ENCODE data around the gene NUDT16L1.

NUDT16L1 gene

GRCh38 chr16:4693296-4693955 lies at the start of gene NUDT16L1:
NUDT16L1 (plus strand) TSS chr16:4693562; CDS start chr16:4693727, 165 bp downstream.
- DNase-seq (ENCODE audit: low read depth): peak; percentile 95

DNA sequence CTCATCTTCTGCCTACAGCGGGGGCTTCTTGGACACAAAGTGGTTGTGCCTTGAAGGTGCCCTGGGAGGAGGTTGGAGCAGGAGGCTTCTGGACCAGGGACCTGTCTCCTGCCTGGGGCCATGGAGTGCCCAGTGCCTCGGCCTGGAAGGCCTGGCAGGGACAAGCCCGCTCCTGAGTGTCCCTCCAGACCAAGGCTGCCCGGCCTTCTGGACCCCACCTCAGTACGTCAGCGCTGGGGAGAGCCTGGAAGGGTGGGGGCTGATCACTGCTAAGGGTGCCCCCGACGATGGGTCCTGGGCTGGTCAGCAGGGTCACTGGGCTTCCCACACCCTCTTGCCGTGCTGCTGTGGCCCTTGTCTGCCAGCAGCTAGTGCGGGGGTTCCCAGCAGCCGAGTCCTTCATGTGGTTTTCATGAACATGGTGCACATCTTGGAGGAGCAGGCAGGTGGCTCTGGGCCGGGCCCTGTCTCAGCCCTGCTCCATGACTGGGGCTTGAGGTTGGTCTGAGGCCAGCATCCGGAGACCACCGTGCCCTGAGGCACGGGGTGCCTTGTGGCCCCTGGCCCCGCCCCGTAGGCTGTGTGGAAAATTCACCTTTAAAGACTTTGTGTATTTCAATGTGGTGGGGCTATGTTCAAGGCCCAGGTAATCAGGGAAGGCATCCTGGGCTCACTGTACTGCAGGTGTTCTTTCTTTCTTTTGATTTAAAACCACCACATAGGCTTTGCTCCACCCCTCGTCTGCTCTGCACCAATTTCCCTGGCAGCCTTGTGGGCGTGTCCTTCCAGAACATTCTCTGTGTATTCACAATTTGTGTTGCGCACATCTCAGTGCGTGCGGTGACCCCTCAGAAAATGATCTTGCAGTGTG lies 46.4 kb upstream of the NUDT16L1 start:
- no peak for DNase-seq (ENCODE audit: low read depth)

DNA sequence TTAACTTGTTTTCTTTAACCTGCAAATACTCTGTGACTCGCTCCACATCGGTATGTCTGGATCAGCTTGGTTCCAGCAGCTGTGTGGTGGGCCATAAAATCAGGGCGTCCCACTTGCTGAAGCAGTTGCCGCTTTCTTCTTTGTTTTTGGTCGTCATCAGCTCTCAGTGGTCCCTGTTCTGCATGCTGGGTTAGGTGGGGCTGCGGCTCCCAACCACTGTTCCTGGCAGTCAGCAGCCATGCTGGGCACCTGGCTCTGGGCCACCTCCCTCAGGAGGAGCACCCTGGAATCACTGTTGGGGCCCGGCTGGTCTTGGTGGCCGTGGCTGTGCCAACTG lies 45.8 kb upstream of the NUDT16L1 start:
- DNase-seq (ENCODE audit: low read depth): no peak

DNA sequence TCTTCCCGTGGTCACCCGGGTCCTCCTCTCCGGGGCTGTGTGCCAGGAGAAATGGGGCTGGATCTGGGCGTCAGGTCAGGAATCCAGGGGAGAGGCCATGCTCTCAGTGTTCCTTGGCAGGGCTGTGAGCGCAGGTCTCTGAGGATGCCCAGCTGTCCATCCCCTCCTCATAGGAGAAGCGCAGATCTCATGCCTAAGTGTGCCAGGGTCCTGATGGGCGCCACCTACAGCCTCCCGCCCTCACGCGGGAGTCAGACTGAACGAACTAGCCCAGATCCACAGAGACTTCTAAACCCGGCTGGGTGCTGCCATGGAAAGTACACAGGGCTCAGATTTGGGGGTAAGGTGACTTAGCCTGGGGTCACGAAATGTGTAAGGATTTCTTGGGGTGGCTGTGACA lies 44.4 kb upstream of the NUDT16L1 start:
- no peak for DNase-seq (ENCODE audit: low read depth)

- no peak for DNase-seq (ENCODE audit: low read depth)
Observed at GRCh38 chr16:4649744-4650442, 43.5 kb upstream of the NUDT16L1 start.

DNA sequence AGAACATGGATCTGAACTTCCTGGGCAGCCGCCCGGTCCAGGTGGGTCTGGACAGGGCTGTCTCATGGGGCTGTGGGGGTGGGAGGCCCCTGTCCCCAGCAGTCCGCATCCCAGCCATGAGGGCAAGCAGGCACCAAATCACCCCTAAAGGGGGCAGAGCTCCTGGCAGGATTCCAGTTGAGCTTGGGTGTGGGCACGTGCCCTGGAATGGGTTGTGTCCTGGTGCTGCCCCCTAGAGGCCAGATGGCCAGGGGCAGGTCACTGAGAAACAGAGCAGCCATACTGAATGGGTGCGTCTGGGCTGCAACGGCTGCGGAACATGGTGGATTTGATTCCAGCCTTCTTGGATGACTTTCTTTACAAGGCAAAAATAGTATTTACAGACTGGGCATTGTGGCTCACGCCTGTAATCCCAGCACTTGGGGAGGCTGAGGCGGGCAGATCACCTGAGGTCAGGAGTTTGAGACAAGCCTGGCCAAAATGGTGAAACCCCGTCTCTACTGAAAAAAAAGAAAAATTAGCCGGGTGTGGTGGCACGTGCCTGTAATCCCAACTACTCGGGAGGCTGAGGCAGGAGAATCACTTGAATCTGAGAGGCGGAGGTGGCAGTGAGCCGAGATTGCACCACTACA lies 42.8 kb upstream of the NUDT16L1 start:
- DNase-seq (ENCODE audit: low read depth): peak; percentile 52

DNA sequence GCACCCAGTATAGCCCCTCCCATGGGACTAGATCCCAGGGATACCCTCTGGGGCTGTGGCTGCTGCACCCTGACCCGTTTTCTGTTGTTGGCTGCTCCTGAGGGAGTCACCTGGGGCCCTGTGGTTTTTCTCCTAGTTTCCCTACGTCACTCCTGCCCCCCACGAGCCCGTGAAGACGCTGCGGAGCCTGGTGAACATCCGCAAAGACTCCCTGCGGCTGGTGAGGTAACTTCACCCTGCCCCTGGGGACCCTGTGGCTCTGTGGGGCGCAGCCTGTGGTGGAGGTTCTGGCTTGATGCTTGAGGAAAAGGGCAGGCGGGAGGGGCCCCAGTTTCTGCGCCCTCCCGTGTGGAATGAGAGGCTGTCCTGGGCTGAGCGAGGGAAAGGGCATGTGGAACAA lies 41.5 kb upstream of the NUDT16L1 start:
- no peak for DNase-seq (ENCODE audit: low read depth)

- no peak for DNase-seq (ENCODE audit: low read depth)
Observed at GRCh38 chr16:4652561-4652960, 40.8 kb upstream of the NUDT16L1 start.

DNA sequence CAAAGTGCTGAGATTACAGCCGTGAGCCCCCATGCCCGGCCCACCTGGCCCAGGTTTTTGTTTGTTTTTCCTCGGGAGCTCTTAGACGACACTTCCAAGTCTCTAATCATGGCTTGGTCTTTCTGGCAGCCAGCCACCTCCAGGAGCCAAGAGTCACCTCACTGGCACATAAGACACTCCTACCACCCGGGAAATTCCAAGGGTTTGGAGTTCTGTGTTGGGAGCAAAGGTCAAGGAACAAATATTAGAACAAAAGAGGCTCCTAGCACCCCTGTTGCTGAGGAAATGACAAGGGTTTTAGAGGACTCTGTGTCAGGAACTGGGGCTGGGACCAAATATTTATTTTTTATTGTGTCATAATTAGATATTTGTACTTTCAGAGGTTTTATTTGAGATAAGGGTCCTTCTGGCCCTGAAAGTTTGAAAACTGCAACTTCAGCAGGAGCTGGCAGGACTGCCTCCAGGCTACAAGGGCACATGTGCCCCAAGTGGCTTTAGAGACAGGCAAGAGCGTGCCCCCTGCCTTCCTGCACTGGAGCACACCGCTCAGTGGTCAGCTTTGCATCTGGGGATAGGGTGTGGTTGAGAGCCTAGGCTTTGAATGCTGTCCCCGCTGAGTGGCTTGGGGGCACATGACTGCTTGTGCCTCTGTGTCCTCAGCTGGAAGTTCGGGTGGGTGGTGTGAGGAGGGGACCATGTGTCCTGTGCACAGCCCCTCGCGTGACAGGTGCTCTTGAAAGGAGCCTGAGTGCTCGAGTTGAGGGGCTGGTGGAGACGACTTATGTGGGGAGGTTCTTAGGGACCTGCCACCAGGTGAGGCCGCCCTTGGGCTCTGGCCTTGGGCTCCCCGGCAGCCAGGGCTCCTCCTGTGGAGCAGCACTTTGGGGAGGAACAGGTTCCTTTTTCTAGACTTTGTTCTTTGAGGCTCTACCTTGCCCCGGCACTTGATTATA lies 39.1 kb upstream of the NUDT16L1 start:
- DNase-seq (ENCODE audit: low read depth): no peak

DNA sequence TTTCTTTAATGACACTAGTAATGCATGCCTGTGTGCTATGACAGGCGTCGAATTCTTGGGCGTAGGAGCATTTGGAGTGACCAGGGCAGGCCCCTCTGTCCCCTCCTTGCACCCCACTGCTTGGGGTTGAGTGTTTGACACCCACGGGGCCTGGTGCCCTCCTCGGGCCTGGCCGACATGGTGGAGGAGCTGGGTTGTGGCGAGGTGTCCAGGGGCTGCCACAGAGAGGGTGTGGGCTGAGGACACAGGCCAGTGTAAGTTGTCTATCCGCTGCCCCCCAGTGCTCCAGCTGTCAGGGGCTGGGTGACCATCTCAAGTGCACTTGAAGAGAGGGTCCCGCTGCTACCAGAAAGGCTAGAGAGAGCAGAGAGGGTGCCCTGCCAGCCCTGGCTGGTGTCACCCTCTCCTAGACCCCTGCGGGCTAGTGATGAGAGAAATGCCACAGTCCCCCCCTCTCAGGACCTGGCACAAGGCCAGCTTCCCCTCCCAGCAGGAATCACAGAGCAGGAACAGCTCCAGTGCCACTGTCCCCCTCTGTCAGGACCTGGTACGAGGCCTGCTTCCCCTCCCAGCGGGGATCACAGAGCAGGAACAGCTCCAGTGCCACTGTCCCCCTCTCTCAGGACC lies 38.3 kb upstream of the NUDT16L1 start:
- DNase-seq (ENCODE audit: low read depth): no peak

- DNase-seq (ENCODE audit: low read depth): no peak
Observed at GRCh38 chr16:4655801-4656200, 37.6 kb upstream of the NUDT16L1 start.

GRCh38 chr16:4656221-4656620 lies 37.1 kb upstream of the NUDT16L1 start:
- DNase-seq (ENCODE audit: low read depth): no peak

- no peak for DNase-seq (ENCODE audit: low read depth)
Observed at GRCh38 chr16:4656695-4657686, 36.4 kb upstream of the NUDT16L1 start.

DNA sequence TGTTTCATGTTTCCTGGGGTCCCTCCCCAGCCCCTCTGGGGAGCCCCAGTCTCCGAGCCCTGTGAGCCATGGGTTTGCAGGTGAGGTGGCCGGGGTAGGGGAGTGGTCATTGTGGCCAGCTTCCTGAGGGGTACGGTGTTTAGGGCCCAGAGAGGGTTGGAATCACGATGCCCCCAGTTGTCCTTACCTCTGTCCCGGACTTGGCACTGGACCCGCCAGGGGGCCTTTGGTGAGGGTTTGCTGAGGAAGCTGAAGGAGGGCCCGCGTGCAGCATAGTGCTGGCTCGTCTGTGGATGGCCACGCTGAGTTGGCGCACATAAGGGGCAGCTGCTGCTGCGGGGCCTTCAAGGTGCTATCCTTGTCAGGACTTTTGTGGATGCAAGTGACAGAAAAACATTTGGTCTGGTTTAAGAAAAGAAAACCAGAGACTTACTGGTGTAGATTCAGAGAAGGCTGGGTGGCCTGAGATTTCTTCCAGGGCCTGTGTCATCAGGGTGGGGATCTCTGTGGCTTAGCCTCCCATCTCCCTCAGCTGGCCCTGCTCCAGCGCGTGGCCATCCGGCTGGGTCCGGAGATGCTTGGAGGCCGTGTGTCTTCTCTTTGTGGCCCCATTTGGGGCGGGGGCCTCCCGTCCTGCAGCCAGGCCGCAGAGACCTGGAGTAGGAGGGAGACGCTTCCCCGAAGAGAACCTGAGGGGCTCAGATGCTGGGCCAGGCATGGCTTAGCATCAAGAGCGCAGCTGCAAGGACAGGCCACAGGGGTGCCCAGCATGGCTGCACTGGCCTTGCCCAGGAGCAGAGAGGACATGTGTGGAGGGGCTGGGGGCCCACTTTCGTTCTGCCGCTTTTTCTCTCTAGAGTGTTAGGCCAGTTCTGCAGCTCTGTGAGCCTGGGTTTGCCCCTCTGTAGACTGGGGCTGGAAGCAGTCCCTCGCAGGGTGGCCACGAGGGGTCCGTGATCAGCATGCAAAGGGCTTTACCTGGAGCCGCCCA lies 33.7 kb upstream of the NUDT16L1 start:
- DNase-seq (ENCODE audit: low read depth): no peak

- DNase-seq (ENCODE audit: low read depth): peak; percentile 50
Observed at GRCh38 chr16:4660454-4661007, 32.8 kb upstream of the NUDT16L1 start.

GRCh38 chr16:4661661-4662060 lies 31.7 kb upstream of the NUDT16L1 start:
- no peak for DNase-seq (ENCODE audit: low read depth)

DNA sequence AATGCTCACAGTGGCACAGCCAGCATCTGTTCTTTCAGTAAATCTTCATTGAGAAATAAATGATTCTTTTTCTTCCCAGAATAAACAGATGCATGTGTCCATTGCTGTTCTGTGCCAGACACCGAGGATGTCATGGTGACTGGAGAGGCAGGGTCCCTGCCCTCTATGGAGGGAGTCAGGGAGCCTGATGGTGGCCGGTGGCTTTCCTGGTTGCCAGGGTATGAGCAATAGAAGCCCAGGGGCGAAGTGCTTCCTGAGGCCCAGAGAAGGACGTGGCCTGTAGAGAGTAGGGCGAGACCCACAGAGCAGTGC lies 29.9 kb upstream of the NUDT16L1 start:
- DNase-seq (ENCODE audit: low read depth): peak; percentile 5

DNA sequence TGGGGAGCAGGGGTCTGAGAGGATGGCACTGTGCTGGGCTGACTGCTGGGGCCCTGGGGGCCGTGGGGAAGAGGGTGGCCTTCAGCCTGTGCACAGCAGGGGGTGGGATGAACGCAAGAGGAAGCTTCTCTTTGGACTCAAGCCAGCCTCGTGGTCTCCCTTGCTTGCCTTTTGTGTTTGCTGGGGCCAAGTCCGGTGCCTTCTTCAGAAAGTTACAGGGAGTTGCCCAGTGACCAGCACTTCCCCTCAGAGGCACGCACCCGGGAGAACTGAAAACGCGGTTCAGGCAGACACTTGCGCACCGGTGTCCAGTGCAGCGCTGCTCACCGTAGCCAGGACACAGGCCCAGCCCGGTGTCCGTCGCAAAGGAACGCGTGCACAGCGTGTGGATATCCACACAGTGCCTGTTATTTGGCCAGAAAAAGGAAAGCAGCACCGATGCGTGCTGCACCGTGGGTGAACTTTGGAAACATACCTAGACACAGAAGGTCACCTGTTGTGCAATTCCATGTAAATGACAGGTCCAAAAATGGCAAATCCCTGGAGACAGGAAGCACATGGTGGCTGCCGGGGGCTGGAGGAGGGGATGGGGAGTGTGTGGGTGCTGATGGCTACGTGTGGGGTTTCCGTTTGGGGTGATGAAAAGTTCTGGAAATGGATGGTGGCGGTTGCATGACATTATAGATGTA lies 29.4 kb upstream of the NUDT16L1 start:
- peak; percentile 15 for DNase-seq (ENCODE audit: low read depth)

All from EH (cell line).